ENCODE results near the gene LRRC4C.

Gene LRRC4C

DNA sequence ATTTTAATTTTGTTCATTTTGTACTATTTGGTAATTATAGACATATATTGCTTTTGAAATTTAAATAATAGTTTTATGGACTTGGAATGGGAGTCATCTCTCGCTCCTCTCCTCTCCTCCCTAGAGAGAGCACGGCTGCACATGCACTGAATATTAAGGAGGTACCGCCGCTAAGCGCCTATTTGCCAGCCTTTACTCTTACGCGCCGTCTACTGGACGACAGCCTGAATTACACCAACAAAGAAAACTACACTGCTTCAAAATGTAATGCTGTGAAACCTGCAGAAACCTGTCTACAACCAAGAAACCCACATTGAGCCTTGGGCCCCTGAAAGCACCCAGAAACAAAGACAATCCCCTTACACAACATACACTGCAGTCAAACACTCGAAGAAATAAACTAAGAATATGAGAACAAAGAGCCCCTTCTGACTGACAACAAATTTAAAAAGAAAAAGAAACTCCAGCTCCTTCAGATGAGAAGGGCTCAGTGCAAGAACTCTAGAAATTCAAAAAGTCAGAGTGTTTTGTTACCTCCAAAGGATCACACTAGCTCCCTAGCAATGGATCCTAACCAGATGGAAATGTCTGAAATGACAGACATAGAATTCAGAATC lies 737.2 kb downstream of the LRRC4C start:
- no peaks in the 10 kb centered on the region for H3K27me3 ChIP-seq (ENCODE audit: control insufficient read depth, insufficient read depth, low read length, poor library complexity, severe bottlenecking)
- 33 to 44% methylated on average over 10 of the region's 10 CpGs for WGBS, 2 experiments

DNA sequence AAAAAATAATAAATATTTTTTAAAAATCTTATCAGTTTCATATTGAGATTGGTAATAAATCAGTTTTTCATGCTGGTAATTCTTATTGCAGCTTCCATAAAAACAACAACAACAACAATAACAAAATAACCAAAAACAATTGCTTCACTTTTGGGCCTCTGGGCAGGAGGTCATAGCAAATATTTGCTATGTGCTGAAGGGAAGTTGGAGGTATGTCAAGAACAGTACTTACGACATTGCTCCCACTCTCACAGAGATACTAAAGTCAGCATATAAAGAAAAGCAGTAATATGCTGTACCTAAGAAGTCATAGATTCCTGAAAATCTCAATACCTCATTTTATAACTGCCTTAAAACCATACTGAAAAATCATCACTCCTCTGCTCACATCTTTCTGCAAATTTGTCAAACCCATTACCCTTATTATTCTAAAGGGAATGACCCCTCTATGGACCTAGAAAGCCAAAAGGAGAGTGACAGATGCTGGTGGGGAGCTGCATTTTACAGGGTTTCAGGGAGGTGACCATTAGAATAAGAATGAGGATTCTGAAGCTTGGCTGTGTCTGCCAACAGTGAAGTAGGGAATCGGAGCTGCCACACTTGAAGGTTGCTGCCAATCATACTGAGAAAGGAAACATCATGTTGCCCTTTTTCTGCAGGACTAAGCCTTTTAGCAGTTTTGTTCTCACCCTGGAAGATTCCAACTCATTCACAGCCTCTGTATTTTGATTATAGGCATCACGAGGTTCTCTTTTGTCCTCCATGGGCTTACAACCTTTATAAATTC lies 742.9 kb downstream of the LRRC4C start:
- peaks cover 13% of the 10 kb centered on the region for H3K4me1 ChIP-seq (ENCODE audit: control insufficient read depth, insufficient read depth, low read length)
- WGBS, 2 experiments, result 0 to 22% methylated on average over 2 to 3 of the region's 3 CpGs
- no peaks in the 10 kb centered on the region for H3K36me3 ChIP-seq (ENCODE audit: control insufficient read depth, insufficient read depth, low read length)
- H3K9me3 ChIP-seq (ENCODE audit: control insufficient read depth, low read length), result no peaks in the 10 kb centered on the region
- peak overlapping the region; percentile 21 for H3K27ac ChIP-seq (ENCODE audit: insufficient read depth, low read depth, low read length, poor library complexity, severe bottlenecking)
- no peak overlapping the region for H3K4me3 ChIP-seq (ENCODE audit: insufficient read depth, low read depth, low read length)
- no peaks in the 10 kb centered on the region for H3K27me3 ChIP-seq (ENCODE audit: control insufficient read depth, insufficient read depth, low read length, poor library complexity, severe bottlenecking)

More for the DNA sequence above, 737.2 kb downstream of the LRRC4C start:
- Histone ChIP-seq H3K36me3 (ENCODE audit: control insufficient read depth, insufficient read depth, low read length) (no peaks in the 10 kb centered on the region), H3K27ac (ENCODE audit: insufficient read depth, low read depth, low read length, poor library complexity, severe bottlenecking) (no peak overlapping the region), H3K9me3 (ENCODE audit: control insufficient read depth, low read length) (no peaks in the 10 kb centered on the region), H3K4me1 (ENCODE audit: control insufficient read depth, insufficient read depth, low read length) (peaks cover 3% of the 10 kb centered on the region), H3K4me3 (ENCODE audit: insufficient read depth, low read depth, low read length) (no peak overlapping the region)

DNA sequence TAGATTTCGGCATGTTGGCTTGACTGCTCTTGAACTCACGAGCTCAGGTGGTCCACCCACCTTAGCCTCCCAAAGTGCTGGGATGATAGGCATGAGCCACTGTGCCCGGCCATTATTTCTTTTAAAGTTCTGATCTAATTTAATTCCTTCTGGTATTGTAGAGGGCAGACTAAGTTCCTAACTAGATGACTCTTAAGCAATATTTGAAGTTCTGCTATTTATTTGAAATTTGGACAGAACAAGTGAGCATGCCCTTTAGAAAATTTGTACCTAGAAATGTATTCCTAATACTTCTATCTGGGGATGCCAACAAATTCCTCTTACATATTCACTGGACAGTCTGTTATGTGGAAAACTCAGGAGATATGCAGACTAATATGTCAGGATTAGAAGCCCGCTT lies 746.4 kb downstream of the LRRC4C start:
- H3K4me3 ChIP-seq (ENCODE audit: insufficient read depth, low read depth, low read length), result no peak overlapping the region
- H3K4me1 ChIP-seq (ENCODE audit: control insufficient read depth, insufficient read depth, low read length), result peaks cover 11% of the 10 kb centered on the region
- H3K27me3 ChIP-seq (ENCODE audit: control insufficient read depth, insufficient read depth, low read length, poor library complexity, severe bottlenecking), result no peaks in the 10 kb centered on the region
- no peak overlapping the region for H3K27ac ChIP-seq (ENCODE audit: insufficient read depth, low read depth, low read length, poor library complexity, severe bottlenecking)
- H3K36me3 ChIP-seq (ENCODE audit: control insufficient read depth, insufficient read depth, low read length), result no peaks in the 10 kb centered on the region
- 84 to 97% methylated on average over 3 to 4 of the region's 4 CpGs for WGBS, 2 experiments
- H3K9me3 ChIP-seq (ENCODE audit: control insufficient read depth, low read length), result no peaks in the 10 kb centered on the region

DNA sequence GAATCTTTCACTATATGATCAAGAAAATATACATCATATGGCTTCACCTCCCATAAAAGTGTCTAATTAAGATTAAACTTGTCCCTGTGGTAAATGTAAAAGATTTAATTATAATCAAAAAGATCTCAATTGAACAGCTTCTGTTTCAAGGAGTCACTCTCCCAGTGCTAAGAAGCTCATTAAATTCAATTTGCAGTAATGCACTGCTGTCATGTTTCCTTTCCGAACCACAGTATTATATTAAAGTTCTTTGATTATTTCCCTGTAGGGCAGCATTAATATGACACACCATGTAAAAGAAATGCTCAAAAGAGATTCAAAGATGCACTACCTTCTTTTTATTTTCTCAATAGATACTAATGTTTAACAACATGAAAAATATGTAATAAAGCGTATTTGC lies 758.4 kb downstream of the LRRC4C start:
- Histone ChIP-seq H3K4me1 (ENCODE audit: control insufficient read depth, insufficient read depth, low read length) (no peaks in the 10 kb centered on the region), H3K27ac (ENCODE audit: insufficient read depth, low read depth, low read length, poor library complexity, severe bottlenecking) (no peak overlapping the region), H3K36me3 (ENCODE audit: control insufficient read depth, insufficient read depth, low read length) (no peaks in the 10 kb centered on the region), H3K9me3 (ENCODE audit: control insufficient read depth, low read length) (no peaks in the 10 kb centered on the region), H3K4me3 (ENCODE audit: insufficient read depth, low read depth, low read length) (no peak overlapping the region), H3K27me3 (ENCODE audit: control insufficient read depth, insufficient read depth, low read length, poor library complexity, severe bottlenecking) (no peaks in the 10 kb centered on the region)
- 90% methylated on average over 2 of the region's 2 CpGs; no CpG with 5 or more reads in 1 of the 2 experiments for WGBS, 2 experiments

DNA sequence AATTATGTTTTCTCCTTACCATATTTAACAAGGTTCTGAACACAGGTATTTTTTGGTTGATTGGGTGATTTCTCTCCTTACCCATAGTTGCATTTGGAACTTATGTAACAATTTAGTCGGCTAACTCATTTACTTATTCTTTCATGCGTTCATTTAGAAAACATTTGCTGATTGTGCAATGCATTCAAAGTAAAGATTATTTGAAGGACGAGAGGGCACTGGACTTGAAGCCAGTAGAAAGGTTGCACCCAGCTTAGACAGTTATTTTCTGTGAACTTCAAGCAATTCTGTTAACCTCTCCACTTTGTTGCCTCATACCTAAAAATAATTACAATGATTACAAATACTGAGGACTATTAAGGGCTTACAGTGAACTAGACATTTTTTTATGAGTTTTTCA lies 769.6 kb downstream of the LRRC4C start:
- 91 to 97% methylated on average over 2 to 3 of the region's 3 CpGs for WGBS, 2 experiments

DNA sequence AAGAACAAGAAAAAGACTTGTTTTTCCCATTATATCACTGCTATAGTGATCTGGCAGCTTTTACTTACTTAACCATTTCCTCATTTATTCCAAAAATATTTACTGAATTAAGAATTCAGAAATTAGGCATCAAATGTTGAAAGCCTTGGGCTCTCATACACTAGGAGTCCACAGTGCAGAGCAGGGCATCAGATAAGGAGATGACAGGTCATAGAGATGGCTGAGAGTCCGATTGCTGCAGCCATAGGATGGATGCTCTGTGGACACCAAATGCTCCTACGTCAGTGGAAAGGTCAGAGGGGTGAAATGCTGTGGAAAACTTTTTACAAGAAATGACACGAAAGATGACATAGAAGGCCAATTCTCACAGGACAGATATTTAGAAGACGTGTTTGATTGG lies 771.1 kb downstream of the LRRC4C start:
- Histone ChIP-seq H3K36me3 (ENCODE audit: control insufficient read depth, insufficient read depth, low read length) (no peaks in the 10 kb centered on the region), H3K27me3 (ENCODE audit: control insufficient read depth, insufficient read depth, low read length, poor library complexity, severe bottlenecking) (no peaks in the 10 kb centered on the region), H3K9me3 (ENCODE audit: control insufficient read depth, low read length) (no peaks in the 10 kb centered on the region), H3K4me3 (ENCODE audit: insufficient read depth, low read depth, low read length) (no peak overlapping the region), H3K4me1 (ENCODE audit: control insufficient read depth, insufficient read depth, low read length) (peaks cover 2% of the 10 kb centered on the region), H3K27ac (ENCODE audit: insufficient read depth, low read depth, low read length, poor library complexity, severe bottlenecking) (no peak overlapping the region)
- 89 to 94% methylated on average over 4 of the region's 4 CpGs for WGBS, 2 experiments

More for the DNA sequence above, 769.6 kb downstream of the LRRC4C start:
- Histone ChIP-seq H3K27ac (ENCODE audit: insufficient read depth, low read depth, low read length, poor library complexity, severe bottlenecking) (no peak overlapping the region), H3K4me3 (ENCODE audit: insufficient read depth, low read depth, low read length) (no peak overlapping the region), H3K4me1 (ENCODE audit: control insufficient read depth, insufficient read depth, low read length) (peaks cover 2% of the 10 kb centered on the region), H3K36me3 (ENCODE audit: control insufficient read depth, insufficient read depth, low read length) (no peaks in the 10 kb centered on the region), H3K9me3 (ENCODE audit: control insufficient read depth, low read length) (no peaks in the 10 kb centered on the region), H3K27me3 (ENCODE audit: control insufficient read depth, insufficient read depth, low read length, poor library complexity, severe bottlenecking) (no peaks in the 10 kb centered on the region)

DNA sequence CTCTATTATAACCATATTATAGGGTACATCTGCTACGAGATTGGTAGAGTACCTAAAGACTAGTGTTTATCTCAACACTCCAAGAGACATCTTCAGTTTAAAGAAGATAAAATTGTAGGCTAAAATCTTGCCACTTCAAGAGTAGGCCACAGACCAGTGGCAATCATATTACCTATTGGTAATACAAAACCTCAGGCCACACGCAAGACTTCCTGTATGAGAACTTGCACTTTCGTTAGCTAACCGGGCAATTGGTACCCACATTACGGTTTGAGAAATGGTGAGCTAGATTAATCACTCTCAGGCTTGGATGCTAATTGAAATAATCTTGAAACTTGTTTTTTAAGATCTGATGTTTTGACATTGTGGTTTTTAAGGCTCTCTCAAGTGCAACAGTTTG lies 772.7 kb downstream of the LRRC4C start:
- H3K27me3 ChIP-seq (ENCODE audit: control insufficient read depth, insufficient read depth, low read length, poor library complexity, severe bottlenecking), result no peaks in the 10 kb centered on the region
- no peak overlapping the region for H3K4me3 ChIP-seq (ENCODE audit: insufficient read depth, low read depth, low read length)
- peaks cover under 1% of the 10 kb centered on the region for H3K4me1 ChIP-seq (ENCODE audit: control insufficient read depth, insufficient read depth, low read length)
- H3K27ac ChIP-seq (ENCODE audit: insufficient read depth, low read depth, low read length, poor library complexity, severe bottlenecking), result no peak overlapping the region
- no peaks in the 10 kb centered on the region for H3K36me3 ChIP-seq (ENCODE audit: control insufficient read depth, insufficient read depth, low read length)
- WGBS, 2 experiments, result 89 to 95% methylated on average over 4 to 5 of the region's 5 CpGs
- no peaks in the 10 kb centered on the region for H3K9me3 ChIP-seq (ENCODE audit: control insufficient read depth, low read length)

DNA sequence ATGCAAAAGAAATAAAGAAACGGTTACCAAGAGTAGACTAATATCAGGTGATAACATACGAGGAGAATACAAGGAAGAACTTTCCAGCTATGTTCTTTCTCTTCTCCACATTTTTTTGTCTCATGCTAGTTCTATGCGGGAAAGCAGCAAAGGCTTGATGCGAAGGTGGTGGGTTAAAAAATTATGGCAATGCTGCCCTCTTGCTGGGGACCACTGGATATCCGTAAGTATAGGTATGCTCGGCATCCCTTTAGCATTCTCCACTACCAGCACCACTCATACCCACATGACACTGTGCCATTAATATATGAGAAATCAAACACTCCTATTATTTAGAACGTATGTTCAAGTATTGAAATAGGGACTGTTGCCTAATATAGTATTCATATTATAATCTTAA lies 776.4 kb downstream of the LRRC4C start:
- no peaks in the 10 kb centered on the region for H3K9me3 ChIP-seq (ENCODE audit: control insufficient read depth, low read length)
- H3K4me3 ChIP-seq (ENCODE audit: insufficient read depth, low read depth, low read length), result no peak overlapping the region
- no peaks in the 10 kb centered on the region for H3K4me1 ChIP-seq (ENCODE audit: control insufficient read depth, insufficient read depth, low read length)
- no peaks in the 10 kb centered on the region for H3K27me3 ChIP-seq (ENCODE audit: control insufficient read depth, insufficient read depth, low read length, poor library complexity, severe bottlenecking)
- WGBS, 2 experiments, result 94 to 96% methylated on average over 5 to 6 of the region's 7 CpGs
- H3K36me3 ChIP-seq (ENCODE audit: control insufficient read depth, insufficient read depth, low read length), result no peaks in the 10 kb centered on the region
- H3K27ac ChIP-seq (ENCODE audit: insufficient read depth, low read depth, low read length, poor library complexity, severe bottlenecking), result no peak overlapping the region

DNA sequence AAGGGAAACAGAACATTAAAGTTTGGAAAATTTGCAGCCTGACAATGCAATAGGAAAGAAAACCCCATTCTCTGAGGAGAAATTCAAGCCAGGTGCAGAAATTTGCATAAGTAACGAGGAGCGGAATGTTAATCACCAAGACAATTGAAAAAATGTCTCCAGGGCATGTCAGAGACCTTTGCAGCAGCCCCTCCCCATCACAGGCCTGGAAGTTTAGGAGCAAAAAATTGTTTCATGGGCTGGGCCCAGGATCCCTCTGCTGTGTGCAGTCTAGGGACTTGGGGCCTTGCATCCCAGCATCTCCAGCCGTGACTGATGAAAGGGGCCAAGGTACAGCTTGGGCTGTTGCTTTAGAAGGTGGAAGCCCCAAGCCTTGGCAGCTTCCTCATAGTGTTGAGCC lies 780.2 kb downstream of the LRRC4C start:
- Histone ChIP-seq H3K4me1 (ENCODE audit: control insufficient read depth, insufficient read depth, low read length) (no peaks in the 10 kb centered on the region), H3K27me3 (ENCODE audit: control insufficient read depth, insufficient read depth, low read length, poor library complexity, severe bottlenecking) (no peaks in the 10 kb centered on the region), H3K9me3 (ENCODE audit: control insufficient read depth, low read length) (no peaks in the 10 kb centered on the region), H3K4me3 (ENCODE audit: insufficient read depth, low read depth, low read length) (no peak overlapping the region), H3K36me3 (ENCODE audit: control insufficient read depth, insufficient read depth, low read length) (no peaks in the 10 kb centered on the region), H3K27ac (ENCODE audit: insufficient read depth, low read depth, low read length, poor library complexity, severe bottlenecking) (no peak overlapping the region)
- WGBS, 2 experiments, result 78 to 82% methylated on average over 3 of the region's 3 CpGs

DNA sequence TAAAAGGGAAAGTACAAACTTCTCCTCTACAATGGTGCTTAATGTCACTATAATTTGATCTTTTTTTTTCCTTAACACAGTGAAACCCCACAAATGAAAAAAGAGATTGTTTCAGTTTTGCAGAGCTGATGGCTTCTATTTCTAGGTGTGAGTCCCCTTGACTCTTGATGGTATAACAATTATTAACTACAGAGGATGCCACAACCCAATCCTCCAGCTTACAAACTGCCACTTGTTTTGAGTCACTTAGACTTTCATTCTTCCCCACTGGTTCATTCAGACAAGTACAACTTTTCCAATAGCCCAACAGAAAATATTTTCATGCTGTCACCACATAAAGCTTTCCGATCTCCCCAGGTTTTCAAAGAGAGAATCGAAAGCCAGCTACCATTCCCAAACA lies 812.2 kb downstream of the LRRC4C start:
- WGBS, 2 experiments, result 93 to 95% methylated on average over 2 of the region's 2 CpGs
- Histone ChIP-seq H3K4me1 (ENCODE audit: control insufficient read depth, insufficient read depth, low read length) (no peaks in the 10 kb centered on the region), H3K27me3 (ENCODE audit: control insufficient read depth, insufficient read depth, low read length, poor library complexity, severe bottlenecking) (no peaks in the 10 kb centered on the region), H3K27ac (ENCODE audit: insufficient read depth, low read depth, low read length, poor library complexity, severe bottlenecking) (no peak overlapping the region), H3K9me3 (ENCODE audit: control insufficient read depth, low read length) (no peaks in the 10 kb centered on the region), H3K4me3 (ENCODE audit: insufficient read depth, low read depth, low read length) (no peak overlapping the region), H3K36me3 (ENCODE audit: control insufficient read depth, insufficient read depth, low read length) (no peaks in the 10 kb centered on the region)
